OCI-M1 (cell line): ENCODE data around the gene LPP.
"Not testable (repeated sequence)": the region's sequence is repeated elsewhere in the genome, so short reads cannot be mapped to it uniquely, and the experiment has no call there.

Experiments used
- DNase-seq: peaks from one replicate; lab custom pipeline; 2025; lab: John Stamatoyannopoulos, UW

Gene LPP, protein sequence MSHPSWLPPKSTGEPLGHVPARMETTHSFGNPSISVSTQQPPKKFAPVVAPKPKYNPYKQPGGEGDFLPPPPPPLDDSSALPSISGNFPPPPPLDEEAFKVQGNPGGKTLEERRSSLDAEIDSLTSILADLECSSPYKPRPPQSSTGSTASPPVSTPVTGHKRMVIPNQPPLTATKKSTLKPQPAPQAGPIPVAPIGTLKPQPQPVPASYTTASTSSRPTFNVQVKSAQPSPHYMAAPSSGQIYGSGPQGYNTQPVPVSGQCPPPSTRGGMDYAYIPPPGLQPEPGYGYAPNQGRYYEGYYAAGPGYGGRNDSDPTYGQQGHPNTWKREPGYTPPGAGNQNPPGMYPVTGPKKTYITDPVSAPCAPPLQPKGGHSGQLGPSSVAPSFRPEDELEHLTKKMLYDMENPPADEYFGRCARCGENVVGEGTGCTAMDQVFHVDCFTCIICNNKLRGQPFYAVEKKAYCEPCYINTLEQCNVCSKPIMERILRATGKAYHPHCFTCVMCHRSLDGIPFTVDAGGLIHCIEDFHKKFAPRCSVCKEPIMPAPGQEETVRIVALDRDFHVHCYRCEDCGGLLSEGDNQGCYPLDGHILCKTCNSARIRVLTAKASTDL

DNA sequence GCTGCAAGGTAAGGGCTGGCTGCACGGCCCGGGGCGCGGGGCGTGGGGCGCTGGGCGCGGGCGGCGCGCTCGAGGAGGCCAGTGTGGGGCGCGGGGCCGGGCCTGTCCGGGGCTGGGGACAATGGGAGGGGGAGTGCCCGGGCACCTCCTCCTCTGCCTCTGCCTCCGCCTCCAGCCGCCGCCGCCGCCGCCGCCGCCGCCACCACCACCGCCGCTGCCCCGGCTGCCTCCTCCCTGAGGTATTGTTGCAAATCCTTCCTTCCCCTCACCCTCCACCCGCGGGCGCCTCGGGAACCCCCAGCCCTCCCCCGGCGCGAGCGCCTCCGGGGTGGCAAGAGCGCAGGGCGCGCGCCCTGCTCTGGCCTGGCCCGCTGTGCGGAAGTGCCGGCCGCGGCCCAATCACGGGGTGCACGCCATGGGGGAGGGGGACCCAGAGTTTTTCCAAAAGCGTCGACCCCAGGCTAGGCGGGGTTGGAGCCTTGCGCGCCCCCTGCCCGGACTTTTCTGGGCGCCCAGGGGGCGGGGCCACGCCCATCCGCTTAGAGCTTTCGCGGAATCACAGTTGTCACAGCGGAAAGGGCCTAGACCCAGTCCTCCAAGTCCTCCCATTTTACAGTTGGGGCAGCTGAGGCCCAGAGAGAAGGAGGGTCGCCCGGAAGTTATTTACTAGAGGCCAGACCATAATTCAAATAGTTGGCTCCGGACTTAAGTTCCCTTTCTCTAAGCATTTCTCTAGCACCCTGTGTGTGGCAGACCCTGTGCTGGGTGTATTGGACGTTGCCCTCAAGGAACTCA, at the start of gene LPP:
LPP (plus strand) TSS at position 144 of the 795 bp plus-strand sequence. CDS start 251,964 bp downstream, outside the sequence.
- DNase-seq = peak; percentile 55

DNA sequence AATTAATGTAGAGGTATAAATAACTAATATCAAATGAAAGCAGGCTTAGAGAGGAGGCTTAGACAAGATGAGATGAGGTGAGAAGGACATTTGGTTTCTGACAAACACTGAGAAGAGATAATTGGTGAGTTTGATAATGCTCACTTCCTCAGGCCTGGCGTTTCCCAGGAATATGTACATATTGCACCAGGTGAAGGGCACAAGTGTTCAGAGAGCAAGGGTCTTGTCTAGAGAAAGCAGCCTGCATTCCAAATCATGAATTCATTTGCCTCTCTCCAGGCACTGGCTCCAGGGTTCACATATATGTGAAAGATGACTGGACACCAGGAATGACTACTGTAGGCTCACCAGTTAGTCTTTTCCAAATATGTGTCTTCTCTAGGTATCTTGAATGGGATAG, 48.0 kb upstream of the LPP start:
- DNase-seq = no peak

GRCh38 chr3:188106454-188106853, 47.5 kb upstream of the LPP start:
- DNase-seq = no peak

DNA sequence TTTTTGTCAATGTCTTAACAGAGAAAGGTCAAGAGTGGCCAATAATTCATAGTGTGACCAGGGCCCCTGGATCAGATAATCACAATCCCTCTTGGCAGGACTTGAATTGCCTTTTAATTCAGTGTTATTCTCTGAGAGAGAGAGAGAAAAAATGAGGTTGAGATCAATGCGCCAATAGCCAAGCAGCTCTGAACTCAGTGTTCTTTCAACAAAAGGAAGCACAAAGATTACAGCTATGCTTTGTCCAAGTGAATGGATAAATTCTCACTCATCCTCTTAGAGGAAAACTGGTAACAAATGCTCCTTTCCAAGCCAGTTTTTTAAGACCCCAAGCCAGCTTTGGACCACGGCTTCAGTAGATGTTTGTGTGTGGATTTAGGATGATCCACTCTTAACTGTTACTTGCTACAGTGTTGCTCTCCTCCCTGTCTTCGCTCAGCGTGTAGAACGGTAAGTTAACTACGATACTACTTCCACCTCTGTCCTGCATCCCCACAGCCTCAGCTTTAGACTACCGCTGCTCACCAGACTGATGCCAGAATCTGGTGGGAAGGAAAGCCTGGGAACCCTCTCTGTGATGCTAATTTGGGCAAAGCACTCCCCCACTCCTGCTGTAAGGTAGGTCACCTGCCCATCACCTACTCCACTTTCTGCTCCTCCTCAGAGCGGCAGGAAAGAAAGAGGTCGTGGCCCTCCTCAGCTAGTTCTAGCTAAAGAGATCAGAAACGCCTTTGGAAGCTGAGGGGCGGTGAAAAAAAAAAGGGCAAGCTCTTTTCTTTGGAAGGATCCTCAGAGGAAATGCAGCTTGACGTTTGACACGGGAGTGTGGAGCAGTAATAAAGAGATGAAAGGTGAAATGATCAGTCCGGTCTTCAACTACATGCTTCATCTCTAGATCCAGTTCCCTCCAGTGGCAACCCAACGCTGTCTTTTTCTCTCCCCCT, 46.8 kb upstream of the LPP start:
- DNase-seq = no peak

DNA sequence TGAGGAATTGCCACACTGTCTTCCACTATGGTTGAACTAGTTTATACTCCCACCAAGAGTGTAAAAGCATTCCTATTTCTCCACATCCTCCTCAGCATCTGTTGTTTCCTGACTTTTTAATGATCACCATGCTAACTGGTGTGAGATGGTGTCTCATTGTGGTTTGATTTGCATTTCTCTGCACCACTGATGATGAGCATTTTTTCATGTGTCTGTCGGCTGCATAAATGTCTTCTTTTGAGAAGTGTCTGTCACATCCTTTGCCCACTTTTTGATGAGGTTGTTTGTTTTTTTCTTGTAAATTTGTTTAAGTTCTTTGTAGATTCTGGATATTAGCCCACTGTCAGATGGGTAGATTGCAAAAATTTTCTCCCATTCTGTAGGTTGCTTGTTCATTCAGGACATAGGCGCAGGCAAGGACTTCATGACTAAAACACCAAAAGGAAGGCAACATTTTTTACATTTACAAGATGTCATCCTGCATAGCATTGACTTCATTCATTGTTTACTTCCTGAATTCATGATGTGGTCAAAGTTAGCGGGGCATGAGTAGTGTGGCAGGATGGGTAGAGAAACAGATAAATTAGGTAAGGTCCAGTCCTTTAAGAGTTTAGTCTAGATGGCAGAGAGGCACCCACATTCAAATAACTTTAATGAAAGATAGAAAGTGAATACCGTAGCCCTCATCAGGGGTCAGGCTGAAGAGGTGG, 45.1 kb upstream of the LPP start:
- DNase-seq = no peak

DNA sequence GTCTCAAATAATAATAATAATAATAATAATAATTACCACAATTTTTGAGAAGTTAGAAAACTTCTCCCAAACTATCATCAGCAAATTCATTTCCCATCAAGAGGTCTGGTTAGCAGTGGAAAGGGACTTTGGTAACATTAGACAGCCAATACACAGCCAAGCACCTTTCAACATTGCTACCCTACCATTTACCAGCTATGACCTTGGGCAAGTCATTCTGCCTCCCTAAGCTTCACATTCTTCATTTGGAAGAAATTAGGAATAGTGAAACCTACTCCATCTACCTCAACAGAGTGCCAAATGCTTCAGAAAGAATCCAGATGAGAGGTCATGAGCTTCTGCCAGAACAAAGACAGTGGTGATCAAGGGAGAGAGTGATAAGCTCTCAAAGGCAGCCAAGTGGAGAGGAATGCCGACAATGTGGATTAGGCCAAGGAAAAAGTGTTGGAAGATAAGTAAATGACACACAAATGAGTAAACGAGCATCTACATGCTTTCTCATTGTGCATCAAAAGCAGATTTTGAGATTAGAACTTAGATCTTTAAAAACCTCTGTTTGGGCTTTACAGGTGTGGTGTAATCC, 42.9 kb upstream of the LPP start:
- DNase-seq = no peak

- DNase-seq = no peak
Measured at GRCh38 chr3:188113756-188114155, 40.2 kb upstream of the LPP start.

- no peak for DNase-seq
Measured at GRCh38 chr3:188119846-188120245, 34.1 kb upstream of the LPP start.

DNA sequence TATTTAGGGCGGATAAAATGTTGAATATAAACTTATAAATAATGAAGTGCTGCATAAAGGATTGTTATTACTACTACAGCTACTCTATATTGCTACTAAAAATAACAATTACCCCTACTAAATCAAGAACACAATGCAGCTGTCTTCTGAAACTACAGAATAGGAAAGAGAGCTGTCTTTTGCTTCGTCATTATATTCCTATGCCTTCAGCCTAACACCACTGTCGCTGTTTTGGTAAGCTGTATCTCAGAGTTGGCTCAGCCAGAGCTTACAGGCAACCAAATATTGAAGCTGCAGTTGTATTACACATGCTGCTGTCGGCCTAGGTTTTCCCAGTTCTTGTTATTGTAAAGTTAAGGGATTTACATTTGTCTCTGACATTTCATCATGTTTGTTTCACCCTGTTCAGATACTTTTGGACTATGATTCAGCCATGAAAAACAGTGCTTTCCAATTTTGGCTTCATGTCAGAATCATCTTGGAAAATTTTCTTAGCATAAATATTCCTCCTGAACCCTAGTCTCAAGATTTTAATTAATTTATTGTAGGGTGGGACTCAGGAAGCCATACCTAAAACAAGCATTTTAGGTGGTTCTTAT, 31.3 kb upstream of the LPP start:
- DNase-seq = no peak

DNA sequence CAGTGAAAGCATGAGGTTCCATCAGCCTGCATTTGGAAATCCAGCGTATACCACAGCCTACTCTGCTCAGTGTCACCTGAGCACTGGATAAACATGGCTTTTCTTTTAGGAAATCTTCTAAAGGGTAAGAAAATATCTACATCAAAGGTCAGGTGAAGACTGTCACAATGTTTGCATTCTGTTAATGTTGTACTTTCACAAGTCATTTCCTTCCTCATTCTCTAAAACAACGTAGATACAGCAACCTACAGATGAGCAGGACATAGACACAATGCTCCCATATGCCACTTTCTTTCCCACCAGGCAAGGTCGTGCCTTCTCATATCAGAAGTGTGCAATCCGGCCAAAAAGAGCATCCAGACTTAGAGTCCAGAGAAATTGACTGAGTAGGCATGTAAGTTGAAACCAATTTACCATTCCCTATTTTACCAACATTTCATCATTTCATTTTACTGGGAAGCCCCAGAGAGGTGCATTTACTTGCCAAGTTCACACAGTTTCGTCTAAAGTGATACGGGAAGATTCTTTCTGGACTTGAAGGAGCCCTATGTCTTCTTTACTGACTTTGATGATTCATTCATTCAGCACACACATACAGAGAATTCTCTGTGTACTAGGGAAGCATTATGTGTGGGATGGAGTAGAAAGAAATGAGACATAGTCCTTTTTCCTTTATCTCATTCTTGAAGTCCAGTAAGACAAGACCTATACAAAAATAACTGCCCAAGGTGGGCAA, 30.6 kb upstream of the LPP start:
- no peak for DNase-seq

DNA sequence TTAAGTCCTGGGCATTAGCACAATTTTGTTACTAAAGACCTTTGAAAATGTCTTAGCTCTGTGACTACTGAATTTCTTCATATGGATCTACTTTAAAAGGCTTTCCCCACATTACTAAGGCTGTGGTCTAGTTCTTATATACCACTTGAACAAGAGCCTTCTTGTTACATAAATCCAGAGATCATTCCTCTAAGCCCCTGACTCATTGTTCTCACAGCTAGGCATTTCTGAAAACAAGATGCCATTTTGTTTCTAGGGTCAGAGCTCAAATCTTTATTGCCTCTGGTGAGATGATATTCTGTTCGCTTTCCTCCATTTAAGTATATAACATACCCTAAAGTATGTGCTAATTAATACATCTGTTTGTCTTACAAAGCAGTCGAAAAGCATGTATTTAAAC, 29.8 kb upstream of the LPP start:
- DNase-seq = no peak

GRCh38 chr3:188125076-188125475, 28.9 kb upstream of the LPP start:
- DNase-seq = no peak

GRCh38 chr3:188126276-188126675, 27.7 kb upstream of the LPP start:
- DNase-seq = no peak

DNA sequence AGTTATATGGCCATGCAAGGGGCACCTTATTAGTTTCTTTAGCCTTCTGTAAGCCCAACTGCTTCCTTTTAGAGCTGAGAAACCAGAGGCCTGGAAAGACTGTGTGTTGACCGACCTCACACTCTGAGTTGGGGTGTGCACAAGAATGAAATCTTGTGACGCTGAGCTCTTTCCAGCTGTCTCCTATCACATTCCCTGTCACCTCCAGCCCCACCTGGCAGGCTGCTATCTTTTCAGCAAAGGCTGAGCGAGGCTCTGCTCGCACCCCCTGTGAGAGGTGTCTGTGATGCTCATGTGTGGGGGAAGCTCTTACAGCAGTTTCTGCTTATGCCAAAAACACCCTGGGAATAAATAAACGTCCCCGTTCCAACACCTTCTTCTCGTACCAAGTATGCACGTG, 27.0 kb upstream of the LPP start:
- DNase-seq = no peak

- DNase-seq = no peak
Measured at GRCh38 chr3:188128905-188129304, 25.1 kb upstream of the LPP start.

- not testable (repeated sequence) for DNase-seq
Measured at GRCh38 chr3:188131023-188131422, 22.9 kb upstream of the LPP start.

- no peak for DNase-seq
Measured at GRCh38 chr3:188133219-188133618, 20.7 kb upstream of the LPP start.

- no peak for DNase-seq
Measured at GRCh38 chr3:188133646-188134045, 20.3 kb upstream of the LPP start.

- DNase-seq = no peak
Measured at GRCh38 chr3:188134079-188134478, 19.9 kb upstream of the LPP start.

DNA sequence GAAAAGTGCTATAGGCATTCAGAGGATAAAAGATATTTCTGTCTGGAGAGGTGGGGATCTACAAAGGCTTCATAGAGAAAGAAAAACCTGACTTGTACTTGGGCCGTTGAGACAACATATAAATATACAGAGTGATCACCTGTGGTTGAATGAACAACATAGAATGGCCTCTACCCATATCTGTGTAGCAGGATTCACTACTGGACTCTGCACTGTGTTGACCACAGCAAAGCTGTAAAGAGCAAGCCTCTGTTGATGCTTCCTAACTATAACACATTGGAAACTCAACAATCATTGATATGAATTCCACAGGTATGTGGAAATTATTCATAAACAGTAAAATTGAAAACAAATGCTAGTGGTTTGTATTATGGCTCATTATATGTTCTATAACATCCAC, 19.1 kb upstream of the LPP start:
- no peak for DNase-seq
